Esophagus (tissue), 2 donors: ENCODE results near the gene ATRNL1. TPM values are rescaled to one million over a fixed set of nuclear protein-coding genes. Genes with fewer than 3 reads are reported as not detected.

Experiments used
- H3K27ac ChIP-seq, 2 donors: one replicate each; pipeline ENCODE4 v1.5.1; 2013; ENCODE audit warnings: low read depth in 2 of 2, mild to moderate bottlenecking in 2 of 2, inconsistent platforms in 1 of 2, low read length in 1 of 2, moderate library complexity in 1 of 2
- H3K27me3 ChIP-seq, 2 donors: one replicate each; pipeline ENCODE4 v1.6.1; 2013; ENCODE audit warnings: low read length in 2 of 2, control low read depth in 1 of 2, mild to moderate bottlenecking in 1 of 2; ENCODE audit not compliant: insufficient read depth in 2 of 2, control insufficient read depth in 1 of 2
- H3K36me3 ChIP-seq, 2 donors: one replicate each; pipeline ENCODE4 v1.6.1; 2013; ENCODE audit warnings: low read length in 1 of 2; ENCODE audit not compliant: control insufficient read depth in 2 of 2, insufficient read depth in 2 of 2
- H3K4me1 ChIP-seq, 2 donors: one replicate each; pipeline ENCODE4 v1.6.1; 2013; ENCODE audit warnings: low read length in 1 of 2; ENCODE audit not compliant: control insufficient read depth in 2 of 2, insufficient read depth in 2 of 2
- H3K4me3 ChIP-seq, 2 donors: one replicate each; pipeline ENCODE4 v1.5.1; 2013; ENCODE audit warnings: low read length in 2 of 2, mild to moderate bottlenecking in 2 of 2, low read depth in 1 of 2, moderate library complexity in 1 of 2
- H3K9me3 ChIP-seq, 2 donors: one replicate each; pipeline ENCODE4 v1.6.1; 2013; ENCODE audit warnings: mild to moderate bottlenecking in 2 of 2, low read depth in 1 of 2, low read length in 1 of 2, moderate library complexity in 1 of 2; ENCODE audit not compliant: control insufficient read depth in 2 of 2, insufficient read depth in 1 of 2
- WGBS, 2 donors: extraction: QIAGEN DNeasy Blood & Tissue Kit; methylation state at CpG; one replicate each; pipeline ENCODE4 v1.1.7; 2013; 5-methylcytosine and 5-hydroxymethylcytosine counted together
- polyA plus RNA-seq, 2 donors: library from polyadenylated mRNA; stranded (reverse); fragments of 200-250 nt; gene quantifications; one replicate each; pipeline ENCODE4 v1.2.3, GENCODE V29; 2013
- donor health status: healthy with polysubstance abuse.
- donor health status: Bipolar disorder and iron deficiency.

ATRNL1 gene
- polyA plus RNA-seq, 2 donors: 0.20 to 0.39 TPM

- Histone ChIP-seq H3K4me3 (no peak overlapping the region), H3K27me3 (no peaks in the 10 kb centered on the region), H3K36me3 (no peaks in the 10 kb centered on the region), H3K27ac (no peak overlapping the region), H3K9me3 (peaks cover 0 to 2% of the 10 kb centered on the region in 2 donors), H3K4me1 (no peaks in the 10 kb centered on the region)
- 40 to 53% methylated on average over 1 of the region's 1 CpG for WGBS, 2 donors
Measured at GRCh38 chr10:115985786-115986185, 892.6 kb downstream of the ATRNL1 start.

- Histone ChIP-seq H3K36me3 (no peaks in the 10 kb centered on the region), H3K27ac (no peak overlapping the region), H3K9me3 (peaks cover 0 to 2% of the 10 kb centered on the region in 2 donors), H3K4me1 (no peaks in the 10 kb centered on the region), H3K27me3 (no peaks in the 10 kb centered on the region), H3K4me3 (no peak overlapping the region)
- 87 to 92% methylated on average over 3 of the region's 3 CpGs for whole genome bisulfite sequencing, 2 donors
Measured at GRCh38 chr10:115988380-115988779, 895.2 kb downstream of the ATRNL1 start.

GRCh38 chr10:115989621-115990020 is 896.5 kb downstream of the ATRNL1 start:
- no peak overlapping the region for H3K27ac ChIP-seq
- H3K27me3 ChIP-seq: no peaks in the 10 kb centered on the region
- H3K36me3 ChIP-seq: no peaks in the 10 kb centered on the region
- H3K4me1 ChIP-seq: no peaks in the 10 kb centered on the region
- no peak overlapping the region for H3K4me3 ChIP-seq
- H3K9me3 ChIP-seq: peaks cover 0 to 2% of the 10 kb centered on the region in 2 donors
- 78 to 83% methylated on average over 3 of the region's 3 CpGs for WGBS, 2 donors

- H3K9me3 ChIP-seq: no peaks in the 10 kb centered on the region
- WGBS, 2 donors: 51 to 61% methylated on average over 5 of the region's 5 CpGs
Measured at GRCh38 chr10:115992236-115992986, 899.2 kb downstream of the ATRNL1 start.

GRCh38 chr10:115996031-115996430 is 902.9 kb downstream of the ATRNL1 start:
- Histone ChIP-seq H3K36me3 (no peaks in the 10 kb centered on the region), H3K4me1 (no peaks in the 10 kb centered on the region), H3K4me3 (no peak overlapping the region), H3K27me3 (no peaks in the 10 kb centered on the region), H3K27ac (no peak overlapping the region), H3K9me3 (no peaks in the 10 kb centered on the region)
- 35 to 43% methylated on average over 1 of the region's 1 CpG for WGBS, 2 donors

More at GRCh38 chr10:115992236-115992986, 899.2 kb downstream of the ATRNL1 start:
- Histone ChIP-seq H3K27ac (no peak overlapping the region), H3K27me3 (no peaks in the 10 kb centered on the region), H3K4me1 (no peaks in the 10 kb centered on the region), H3K36me3 (no peaks in the 10 kb centered on the region), H3K4me3 (no peak overlapping the region)

- 87 to 94% methylated on average over 2 of the region's 2 CpGs for WGBS, 2 donors
- H3K9me3 ChIP-seq: no peaks in the 10 kb centered on the region
- H3K4me1 ChIP-seq: no peaks in the 10 kb centered on the region
- H3K4me3 ChIP-seq: no peak overlapping the region
- no peaks in the 10 kb centered on the region for H3K27me3 ChIP-seq
- H3K27ac ChIP-seq: no peak overlapping the region
- no peaks in the 10 kb centered on the region for H3K36me3 ChIP-seq
Measured at GRCh38 chr10:115998301-115998700, 905.1 kb downstream of the ATRNL1 start.

Other genes starting within 250 kb of the ATRNL1 start
- 1 to 10 TPM; 4.0 to 6.0 TPM for gene TRUB1, start 155.2 kb upstream of the ATRNL1 start, polyA plus RNA-seq